Esophagus muscularis mucosa (tissue), 4 donors: Measurements from ENCODE around the gene TRAPPC3. TPM values are rescaled to one million over a fixed set of nuclear protein-coding genes. Genes with fewer than 3 reads are reported as not detected.

Source experiments
- DNase-seq: peaks from one replicate; pipeline ENCODE4 v3.0.0-alpha.2; 2017; ENCODE audit errors: extremely low spot score
- H3K27ac ChIP-seq, 4 donors: fragments of 200-600 bp; sonication (generic); replicated peaks in 1 of 4; 1 replicate in 3 of 4; 2 replicates in 1 of 4; pipeline ENCODE4 v1.5.1; 2016 to 2019; ENCODE audit warnings: mild to moderate bottlenecking in 1 of 4
- H3K27me3 ChIP-seq, 4 donors: fragments of 200-600 bp; sonication (generic); one replicate each; pipeline versions ENCODE4 v1.5.1 to v1.6.0; 2016 to 2019
- H3K36me3 ChIP-seq, 4 donors: fragments of 200-600 bp; sonication (generic); one replicate each; pipeline ENCODE4 v1.5.1; 2016 to 2019
- H3K4me1 ChIP-seq, 4 donors: fragments of 200-600 bp; sonication (generic); one replicate each; pipeline ENCODE4 v1.5.1; 2016 to 2019
- H3K4me3 ChIP-seq, 4 donors: fragments of 200-600 bp; sonication (generic); 1 replicate in 2 of 4; 2 replicates in 2 of 4; pipeline ENCODE4 v1.5.1; 2016 to 2019; ENCODE audit warnings: mild to moderate bottlenecking in 4 of 4, moderate library complexity in 1 of 4
- H3K9me3 ChIP-seq, 4 donors: fragments of 200-600 bp; sonication (generic); 1 replicate in 3 of 4; 2 replicates in 1 of 4; pipeline ENCODE4 v1.5.1; 2016 to 2019
- EP300 ChIP-seq: sonication (generic); formaldehyde crosslinking; IDR thresholded peaks from one replicate; pipeline ENCODE4 v1.6.1; 2017; ENCODE audit warnings: antibody characterized with exemption
- POLR2A ChIP-seq: fragments of 450-650 bp; IDR thresholded peaks from one replicate; pipeline ENCODE4 v1.6.1; 2017; ENCODE audit warnings: antibody characterized with exemption, moderate library complexity, mild to moderate bottlenecking, low read depth
- POLR2AphosphoS5 ChIP-seq, 2 donors: sonication (generic); formaldehyde crosslinking; IDR thresholded peaks; one replicate each; pipeline ENCODE4 v1.6.1; 2017; ENCODE audit warnings: antibody characterized with exemption in 2 of 2
- WGBS: methylation state at CpG from one replicate; pipeline ENCODE4 v1.1.5; 2018; 5-methylcytosine and 5-hydroxymethylcytosine counted together
- intact Hi-C: fragments of 100-400 bp; cut with DNase I; formaldehyde crosslinking; loops from one replicate; pipeline ENCODE4 v1.15.1; 2023
- total RNA-seq, 4 donors: library from RNA; depleted of rRNA; stranded (reverse); fragments of >200 nt; gene quantifications; one replicate each; pipeline versions ENCODE4 v1.1.0 to v1.2.1, GENCODE V29; 2016
- TF ChIP-seq, protein P1 (sequence below), 3 experiments: fragments of 200-600 bp in 2 of 3; fragments of 450-650 bp in 1 of 3; sonication (generic) in 2 of 3; IDR thresholded peaks; one replicate each; pipeline ENCODE4 v1.5.1; 2017 to 2019; ENCODE audit warnings: antibody characterized with exemption in 3 of 3, mild to moderate bottlenecking in 2 of 3, moderate library complexity in 1 of 3

The TRAPPC3 gene
- total RNA-seq, 4 donors from 2014 or later = 97.9 to 164 (median 122) TPM

GRCh38 chr1:36089393-36090121 lies 59.7 kb downstream of the TRAPPC3 start:
- Histone ChIP-seq H3K27ac (peak overlapping the region; percentile 86 to 94 (median 90)), H3K4me1 (peaks cover 20 to 58% (median 51%) of the 10 kb centered on the region in 4 donors), H3K36me3 (peaks cover 28 to 46% (median 39%) of the 10 kb centered on the region in 4 donors), H3K27me3 (peaks cover 0 to 20% (median 0%) of the 10 kb centered on the region in 4 donors), H3K4me3 (peak overlapping the region; percentile 64 to 100 (median 88)), H3K9me3 (no peaks in the 10 kb centered on the region)
- 7% methylated on average over 31 of the region's 32 CpGs for WGBS
- no peak for DNase-seq
- TF ChIP-seq POLR2A (no peak), POLR2AphosphoS5 (IDR thresholded peaks at IDR 0.05) (no peak), EP300 (no peak)
- TF ChIP-seq, protein P1, sequence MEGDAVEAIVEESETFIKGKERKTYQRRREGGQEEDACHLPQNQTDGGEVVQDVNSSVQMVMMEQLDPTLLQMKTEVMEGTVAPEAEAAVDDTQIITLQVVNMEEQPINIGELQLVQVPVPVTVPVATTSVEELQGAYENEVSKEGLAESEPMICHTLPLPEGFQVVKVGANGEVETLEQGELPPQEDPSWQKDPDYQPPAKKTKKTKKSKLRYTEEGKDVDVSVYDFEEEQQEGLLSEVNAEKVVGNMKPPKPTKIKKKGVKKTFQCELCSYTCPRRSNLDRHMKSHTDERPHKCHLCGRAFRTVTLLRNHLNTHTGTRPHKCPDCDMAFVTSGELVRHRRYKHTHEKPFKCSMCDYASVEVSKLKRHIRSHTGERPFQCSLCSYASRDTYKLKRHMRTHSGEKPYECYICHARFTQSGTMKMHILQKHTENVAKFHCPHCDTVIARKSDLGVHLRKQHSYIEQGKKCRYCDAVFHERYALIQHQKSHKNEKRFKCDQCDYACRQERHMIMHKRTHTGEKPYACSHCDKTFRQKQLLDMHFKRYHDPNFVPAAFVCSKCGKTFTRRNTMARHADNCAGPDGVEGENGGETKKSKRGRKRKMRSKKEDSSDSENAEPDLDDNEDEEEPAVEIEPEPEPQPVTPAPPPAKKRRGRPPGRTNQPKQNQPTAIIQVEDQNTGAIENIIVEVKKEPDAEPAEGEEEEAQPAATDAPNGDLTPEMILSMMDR (IDR thresholded peaks at IDR 0.05) = no peak
- intact Hi-C loops = no loop called here

- DNase-seq = peak; percentile 96
- no peaks in the 10 kb centered on the region for H3K9me3 ChIP-seq
- intact Hi-C loops = no loop called here
- peak within 1 kb of the TSS; percentile 86 to 94 (median 90) for H3K27ac ChIP-seq
- H3K27me3 ChIP-seq = peaks cover 0 to 27% (median under 1%) of the 10 kb centered on the region in 4 donors
- H3K36me3 ChIP-seq = peaks cover 20 to 38% (median 32%) of the 10 kb centered on the region in 4 donors
- H3K4me3 ChIP-seq = peak within 1 kb of the TSS; percentile 64 to 100 (median 88)
- TF ChIP-seq, protein P1 (IDR thresholded peaks at IDR 0.05) = peak; percentile 98 to 99 (median 99)
- TF ChIP-seq POLR2AphosphoS5 (IDR thresholded peaks at IDR 0.05) (peak; percentile 98), POLR2A (peak; percentile 87), EP300 (no peak)
- peaks cover 28 to 58% (median 52%) of the 10 kb centered on the region in 4 donors for H3K4me1 ChIP-seq
- WGBS = 0% methylated on average over 19 of the region's 84 CpGs
Measured at GRCh38 chr1:36088577-36089392, 60.5 kb downstream of the TRAPPC3 start, which contains the start of gene ADPRS. TSS of gene ADPRS (plus strand) at chr1:36088892. CDS start at chr1:36088905, 13 bp downstream.

GRCh38 chr1:36088265-36088576 lies 61.1 kb downstream of the TRAPPC3 start:
- no peak for TF ChIP-seq POLR2AphosphoS5 (IDR thresholded peaks at IDR 0.05)
- TF ChIP-seq, protein P1 (IDR thresholded peaks at IDR 0.05) = no peak
- no peak for TF ChIP-seq POLR2A
- no peak for TF ChIP-seq EP300
- intact Hi-C loops = no loop called here
- H3K27ac ChIP-seq = peak overlapping the region; percentile 86 to 94 (median 90)

DNA sequence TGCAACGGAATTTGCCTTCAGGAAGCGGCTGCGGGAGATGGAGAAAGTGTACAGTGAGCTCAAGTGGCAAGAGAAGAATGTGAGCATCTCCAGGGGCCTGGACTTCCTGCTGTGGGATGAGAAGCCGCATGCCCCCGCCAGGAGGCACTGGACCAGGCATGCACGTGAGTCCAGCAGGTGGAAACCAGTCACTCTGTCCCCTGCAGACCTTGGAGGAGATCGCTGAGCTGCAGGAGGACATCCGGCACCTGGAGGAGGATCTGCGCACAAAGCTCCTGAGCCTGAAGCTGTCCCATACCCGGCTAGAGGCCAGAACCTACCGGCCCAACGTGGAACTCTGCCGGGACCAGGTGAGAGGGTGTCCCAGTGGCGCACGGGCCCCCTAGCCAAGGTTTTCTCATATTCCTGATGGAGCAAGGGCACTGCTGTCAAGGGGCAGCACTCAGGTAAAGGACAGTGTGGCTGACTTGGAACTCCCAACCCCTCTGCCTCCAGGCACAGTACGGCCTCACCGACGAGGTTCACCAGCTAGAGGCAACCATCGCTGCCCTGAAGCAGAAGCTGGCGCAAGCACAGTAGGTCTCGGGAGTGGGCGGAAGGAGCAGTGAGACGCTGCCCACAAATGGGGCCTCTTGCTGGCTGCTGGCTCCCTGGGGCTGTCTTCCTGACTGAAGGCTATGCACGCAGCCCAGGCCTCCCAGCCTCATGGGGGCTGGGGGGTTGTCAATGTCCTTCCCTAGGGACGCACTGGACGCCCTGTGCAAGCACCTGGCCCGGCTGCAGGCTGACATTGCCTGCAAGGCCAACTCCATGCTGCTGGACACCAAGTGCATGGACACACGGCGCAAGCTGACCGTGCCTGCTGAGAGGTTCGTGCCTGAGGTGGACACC lies 61.8 kb downstream of the TRAPPC3 start:
- intact Hi-C loops = no loop called here

More at GRCh38 chr1:36088265-36088576, 61.1 kb downstream of the TRAPPC3 start:
- H3K36me3 ChIP-seq = peaks cover 15 to 32% (median 26%) of the 10 kb centered on the region in 4 donors
- peaks cover 0 to 33% (median 3%) of the 10 kb centered on the region in 4 donors for H3K27me3 ChIP-seq
- DNase-seq = no peak
- 89% methylated on average over 2 of the region's 8 CpGs for WGBS
- H3K4me3 ChIP-seq = peak overlapping the region; percentile 64 to 100 (median 88)
- peaks cover 30 to 56% (median 50%) of the 10 kb centered on the region in 4 donors for H3K4me1 ChIP-seq
- H3K9me3 ChIP-seq = no peaks in the 10 kb centered on the region

More for the DNA sequence above, 61.8 kb downstream of the TRAPPC3 start:
- no peak overlapping the region for H3K27ac ChIP-seq
- H3K4me3 ChIP-seq = no peak overlapping the region
- H3K4me1 ChIP-seq = peaks cover 30 to 50% (median 45%) of the 10 kb centered on the region in 4 donors
- peaks cover 0 to 39% (median 3%) of the 10 kb centered on the region in 4 donors for H3K27me3 ChIP-seq
- peaks cover 9 to 25% (median 19%) of the 10 kb centered on the region in 4 donors for H3K36me3 ChIP-seq
- TF ChIP-seq POLR2AphosphoS5 (IDR thresholded peaks at IDR 0.05) (no peak), EP300 (no peak), POLR2A (no peak)
- TF ChIP-seq, protein P1 (IDR thresholded peaks at IDR 0.05) = no peak
- DNase-seq = no peak
- H3K9me3 ChIP-seq = no peaks in the 10 kb centered on the region
- WGBS = 85% methylated on average over 10 of the region's 31 CpGs
